Ovary (tissue), 3 donors: ENCODE data around the gene RPS15.

Experiments used
- EP300 ChIP-seq: sonication (generic); formaldehyde crosslinking; IDR thresholded peaks from one replicate; pipeline ENCODE4 v1.6.1; 2017; ENCODE audit warnings: antibody characterized with exemption
- TF ChIP-seq, protein P1 (sequence below), 3 donors: fragments of 450-650 bp in 2 of 3; fragments of 200-600 bp in 1 of 3; IDR thresholded peaks; one replicate each; pipeline versions ENCODE4 v1.5.1 to v1.8.0; 2016 to 2022; ENCODE audit warnings: antibody characterized with exemption in 3 of 3, mild to moderate bottlenecking in 1 of 3
- donor health status: DM: no; HTN: no; CAD: no.

GRCh38 chr19:1432507-1432887 lies 5.7 kb upstream of the RPS15 start:
- TF ChIP-seq, protein P1, sequence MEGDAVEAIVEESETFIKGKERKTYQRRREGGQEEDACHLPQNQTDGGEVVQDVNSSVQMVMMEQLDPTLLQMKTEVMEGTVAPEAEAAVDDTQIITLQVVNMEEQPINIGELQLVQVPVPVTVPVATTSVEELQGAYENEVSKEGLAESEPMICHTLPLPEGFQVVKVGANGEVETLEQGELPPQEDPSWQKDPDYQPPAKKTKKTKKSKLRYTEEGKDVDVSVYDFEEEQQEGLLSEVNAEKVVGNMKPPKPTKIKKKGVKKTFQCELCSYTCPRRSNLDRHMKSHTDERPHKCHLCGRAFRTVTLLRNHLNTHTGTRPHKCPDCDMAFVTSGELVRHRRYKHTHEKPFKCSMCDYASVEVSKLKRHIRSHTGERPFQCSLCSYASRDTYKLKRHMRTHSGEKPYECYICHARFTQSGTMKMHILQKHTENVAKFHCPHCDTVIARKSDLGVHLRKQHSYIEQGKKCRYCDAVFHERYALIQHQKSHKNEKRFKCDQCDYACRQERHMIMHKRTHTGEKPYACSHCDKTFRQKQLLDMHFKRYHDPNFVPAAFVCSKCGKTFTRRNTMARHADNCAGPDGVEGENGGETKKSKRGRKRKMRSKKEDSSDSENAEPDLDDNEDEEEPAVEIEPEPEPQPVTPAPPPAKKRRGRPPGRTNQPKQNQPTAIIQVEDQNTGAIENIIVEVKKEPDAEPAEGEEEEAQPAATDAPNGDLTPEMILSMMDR (IDR thresholded peaks at IDR 0.05) = no peak
- no peak for TF ChIP-seq EP300
